Measurements from ENCODE around the gene ZNF273. TPM values are rescaled to one million over a fixed set of nuclear protein-coding genes. Genes with fewer than 3 reads are reported as not detected.
"Not testable (repeated sequence)": the region's sequence is repeated elsewhere in the genome, so short reads cannot be mapped to it uniquely, and the experiment has no call there.

Gene ZNF273
- total and polyA plus RNA-seq, 4 donors = 3.0 to 15.7 (median 8.7) TPM

GRCh38 chr7:64907641-64908326 is 4.7 kb downstream of the ZNF273 start:
- Histone ChIP-seq H3K27ac (ENCODE audit: low read depth in 1 of 2, low read length in 1 of 2) (no peak overlapping the region), H3K4me1 (ENCODE audit: control insufficient read depth in 5 of 5, insufficient read depth in 5 of 5, low read length in 5 of 5) (peaks cover 0 to 12% (median 4%) of the 10 kb centered on the region in 5 donors), H3K4me3 (no peak overlapping the region), H3K9ac (ENCODE audit: insufficient read depth in 1 of 2, low read length in 2 of 2) (no peak overlapping the region), H3K9me3 (ENCODE audit: control insufficient read depth in 4 of 4, insufficient read depth in 3 of 4, low read length in 3 of 4) (peaks cover 0 to 2% (median 0%) of the 10 kb centered on the region in 4 donors), H3K27me3 (ENCODE audit: control insufficient read depth in 3 of 3, insufficient read depth in 3 of 3, low read length in 2 of 3) (no peaks in the 10 kb centered on the region), H3K36me3 (ENCODE audit: control insufficient read depth in 4 of 4, insufficient read depth in 4 of 4, low read length in 4 of 4) (no peaks in the 10 kb centered on the region)
- ATAC-seq (ENCODE audit: insufficient read depth, low FRiP score) (no peak), DNase-seq (peak in 2 of 3 donors; percentile 32 to 33)
- 38 to 59% methylated on average over 5 of the region's 5 CpGs for WGBS, 2 donors
- TF ChIP-seq CTCF (IDR thresholded peaks at IDR 0.05; ENCODE audit: control extremely low read depth, extremely low read depth) = no peak

GRCh38 chr7:64908358-64908757 is 5.3 kb downstream of the ZNF273 start:
- no peak overlapping the region for H3K9ac ChIP-seq (ENCODE audit: insufficient read depth in 1 of 2, low read length in 2 of 2)
- H3K4me1 ChIP-seq (ENCODE audit: control insufficient read depth in 5 of 5, insufficient read depth in 5 of 5, low read length in 5 of 5) = peaks cover 0 to 12% (median 4%) of the 10 kb centered on the region in 5 donors
- peaks cover 0 to 2% (median 0%) of the 10 kb centered on the region in 4 donors for H3K9me3 ChIP-seq (ENCODE audit: control insufficient read depth in 4 of 4, insufficient read depth in 3 of 4, low read length in 3 of 4)
- WGBS, 2 donors = 81 to 89% methylated on average over 2 of the region's 2 CpGs
- TF ChIP-seq CTCF (IDR thresholded peaks at IDR 0.05; ENCODE audit: control extremely low read depth, extremely low read depth) = no peak
- DNase-seq (no peak), ATAC-seq (ENCODE audit: insufficient read depth, low FRiP score) (no peak)
- no peak overlapping the region for H3K27ac ChIP-seq (ENCODE audit: low read depth in 1 of 2, low read length in 1 of 2)
- H3K4me3 ChIP-seq = no peak overlapping the region
- no peaks in the 10 kb centered on the region for H3K27me3 ChIP-seq (ENCODE audit: control insufficient read depth in 3 of 3, insufficient read depth in 3 of 3, low read length in 2 of 3)
- no peaks in the 10 kb centered on the region for H3K36me3 ChIP-seq (ENCODE audit: control insufficient read depth in 4 of 4, insufficient read depth in 4 of 4, low read length in 4 of 4)

GRCh38 chr7:64914557-64914956 is 11.5 kb downstream of the ZNF273 start:
- TF ChIP-seq CTCF (IDR thresholded peaks at IDR 0.05; ENCODE audit: control extremely low read depth, extremely low read depth) = no peak
- Histone ChIP-seq H3K27me3 (ENCODE audit: control insufficient read depth in 3 of 3, insufficient read depth in 3 of 3, low read length in 2 of 3) (no peaks in the 10 kb centered on the region), H3K9ac (ENCODE audit: insufficient read depth in 1 of 2, low read length in 2 of 2) (no peak overlapping the region), H3K36me3 (ENCODE audit: control insufficient read depth in 4 of 4, insufficient read depth in 4 of 4, low read length in 4 of 4) (peaks cover 0 to 1% (median 0%) of the 10 kb centered on the region in 4 donors), H3K4me3 (no peak overlapping the region), H3K4me1 (ENCODE audit: control insufficient read depth in 5 of 5, insufficient read depth in 5 of 5, low read length in 5 of 5) (no peaks in the 10 kb centered on the region), H3K9me3 (ENCODE audit: control insufficient read depth in 4 of 4, insufficient read depth in 3 of 4, low read length in 3 of 4) (peaks cover 0 to 2% (median 0%) of the 10 kb centered on the region in 4 donors), H3K27ac (ENCODE audit: low read depth in 1 of 2, low read length in 1 of 2) (no peak overlapping the region)
- WGBS, 2 donors = 72 to 87% methylated on average over 3 of the region's 3 CpGs
- DNase-seq (no peak), ATAC-seq (ENCODE audit: insufficient read depth, low FRiP score) (no peak)

- H3K4me1 ChIP-seq (ENCODE audit: control insufficient read depth in 5 of 5, insufficient read depth in 5 of 5, low read length in 5 of 5); H3K9ac ChIP-seq (ENCODE audit: insufficient read depth in 1 of 2, low read length in 2 of 2); H3K36me3 ChIP-seq (ENCODE audit: control insufficient read depth in 4 of 4, insufficient read depth in 4 of 4, low read length in 4 of 4); H3K9me3 ChIP-seq (ENCODE audit: control insufficient read depth in 4 of 4, insufficient read depth in 3 of 4, low read length in 3 of 4); ATAC-seq (ENCODE audit: insufficient read depth, low FRiP score); DNase-seq; H3K27me3 ChIP-seq (ENCODE audit: control insufficient read depth in 3 of 3, insufficient read depth in 3 of 3, low read length in 2 of 3); H3K4me3 ChIP-seq; H3K27ac ChIP-seq (ENCODE audit: low read depth in 1 of 2, low read length in 1 of 2): not testable (repeated sequence)
- 88 to 95% methylated on average over 9 of the region's 9 CpGs for WGBS, 2 donors
Observed at GRCh38 chr7:64915301-64915700, 12.2 kb downstream of the ZNF273 start.

- Histone ChIP-seq H3K9me3 (ENCODE audit: control insufficient read depth in 4 of 4, insufficient read depth in 3 of 4, low read length in 3 of 4) (peaks cover 0 to 12% (median 4%) of the 10 kb centered on the region in 4 donors), H3K36me3 (ENCODE audit: control insufficient read depth in 4 of 4, insufficient read depth in 4 of 4, low read length in 4 of 4) (peaks cover 2 to 13% (median 6%) of the 10 kb centered on the region in 4 donors)
- H3K4me1 ChIP-seq (ENCODE audit: control insufficient read depth in 5 of 5, insufficient read depth in 5 of 5, low read length in 5 of 5); H3K27ac ChIP-seq (ENCODE audit: low read depth in 1 of 2, low read length in 1 of 2); ATAC-seq (ENCODE audit: insufficient read depth, low FRiP score); DNase-seq; H3K4me3 ChIP-seq; H3K9ac ChIP-seq (ENCODE audit: insufficient read depth in 1 of 2, low read length in 2 of 2); H3K27me3 ChIP-seq (ENCODE audit: control insufficient read depth in 3 of 3, insufficient read depth in 3 of 3, low read length in 2 of 3): not testable (repeated sequence)
- 97 to 99% methylated on average over 4 of the region's 4 CpGs for WGBS, 2 donors
Observed at GRCh38 chr7:64928252-64929187, 25.4 kb downstream of the ZNF273 start.
